ENCODE data around the gene EGFL6.

EGFL6 gene

GRCh38 chrX:13569479-13570260 lies at the start of gene EGFL6:
Gene EGFL6 (plus strand): TSS chrX:13569601. CDS start chrX:13569862, 261 bp downstream.
- DNase-seq: no peak

- no peak for DNase-seq
Measured at GRCh38 chrX:13520351-13520750, 49.0 kb upstream of the EGFL6 start.

DNA sequence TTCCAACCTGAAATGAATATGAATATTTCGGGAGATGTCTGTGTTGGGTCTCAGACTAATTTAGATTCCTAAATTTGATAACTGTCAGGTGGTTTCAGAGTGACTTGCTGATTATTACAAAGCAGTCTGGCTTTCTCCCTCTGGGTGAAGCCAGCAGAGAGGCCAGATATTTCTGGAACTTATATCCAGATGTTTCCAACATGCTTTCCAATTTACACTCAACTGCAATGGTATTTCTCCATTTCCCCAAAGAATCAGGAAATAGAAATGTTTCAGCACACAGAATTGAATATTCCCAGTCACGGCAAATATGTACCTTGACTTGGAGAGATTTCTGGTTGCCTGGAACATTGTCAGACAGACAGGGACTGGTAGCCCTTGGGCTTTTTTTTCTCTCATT lies 48.5 kb upstream of the EGFL6 start:
- DNase-seq: no peak

GRCh38 chrX:13522811-13523210 lies 46.6 kb upstream of the EGFL6 start:
- no peak for DNase-seq

DNA sequence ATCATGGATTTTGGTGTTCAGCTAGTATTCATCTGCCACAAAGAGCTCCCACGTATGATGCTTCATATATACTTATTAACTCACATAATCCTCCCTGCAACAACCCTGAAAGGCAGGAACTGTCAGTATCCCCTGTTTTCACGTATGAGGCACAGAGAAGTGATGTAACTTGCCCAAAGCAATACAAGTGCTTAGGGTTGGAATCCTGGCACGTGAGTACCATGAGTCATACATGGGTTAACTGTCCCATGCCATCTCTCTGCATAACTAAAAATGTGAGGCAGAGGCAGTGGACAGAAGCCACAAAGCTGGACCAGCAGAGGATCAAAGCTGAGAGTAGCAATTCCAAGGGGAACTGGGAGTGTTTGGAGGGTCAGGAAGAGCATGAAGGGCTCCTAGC lies 35.7 kb upstream of the EGFL6 start:
- no peak for DNase-seq

GRCh38 chrX:13535376-13536165 lies 33.8 kb upstream of the EGFL6 start:
- DNase-seq: no peak

DNA sequence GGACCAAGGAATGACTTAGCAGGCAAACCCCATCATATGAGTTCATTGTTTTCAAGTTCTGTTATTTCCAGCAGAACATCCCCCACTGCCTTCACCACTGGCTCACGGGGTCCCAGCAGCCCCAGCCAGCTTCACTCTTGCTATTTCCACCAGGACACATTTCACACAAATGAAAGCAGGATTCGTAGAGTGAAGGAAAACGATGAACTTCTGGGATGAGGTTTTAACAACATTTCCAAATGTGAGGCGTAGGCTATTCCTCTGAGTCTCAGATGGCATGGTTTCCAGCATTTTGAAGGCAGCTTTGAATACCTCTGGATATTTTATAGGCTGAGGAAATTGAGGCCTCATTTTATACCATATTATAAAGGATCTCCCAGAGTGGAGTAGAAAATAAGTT lies 32.9 kb upstream of the EGFL6 start:
- no peak for DNase-seq

GRCh38 chrX:13538414-13538813 lies 31.0 kb upstream of the EGFL6 start:
- DNase-seq: no peak

- DNase-seq: no peak
Measured at GRCh38 chrX:13540602-13541001, 28.8 kb upstream of the EGFL6 start.

DNA sequence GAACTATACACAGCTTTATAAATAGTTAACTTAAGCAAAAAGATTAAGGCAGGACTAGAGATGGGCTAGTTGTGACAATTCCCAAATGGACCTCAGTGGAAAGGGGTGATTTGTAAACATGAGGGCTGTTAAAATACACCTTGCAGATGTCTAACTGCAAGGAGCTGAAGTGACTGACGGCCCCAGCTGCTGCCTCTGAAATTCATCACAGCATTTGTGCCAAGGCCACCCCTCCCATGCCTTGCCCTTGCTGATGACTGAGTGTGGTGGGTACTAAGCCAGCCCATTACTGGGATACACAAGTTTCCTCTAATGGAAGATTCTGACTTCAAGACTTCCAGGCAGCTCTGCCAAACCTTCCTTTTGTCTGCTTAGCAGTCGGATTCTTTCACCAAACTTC lies 23.7 kb upstream of the EGFL6 start:
- no peak for DNase-seq

- DNase-seq: no peak
Measured at GRCh38 chrX:13547671-13548070, 21.7 kb upstream of the EGFL6 start.

DNA sequence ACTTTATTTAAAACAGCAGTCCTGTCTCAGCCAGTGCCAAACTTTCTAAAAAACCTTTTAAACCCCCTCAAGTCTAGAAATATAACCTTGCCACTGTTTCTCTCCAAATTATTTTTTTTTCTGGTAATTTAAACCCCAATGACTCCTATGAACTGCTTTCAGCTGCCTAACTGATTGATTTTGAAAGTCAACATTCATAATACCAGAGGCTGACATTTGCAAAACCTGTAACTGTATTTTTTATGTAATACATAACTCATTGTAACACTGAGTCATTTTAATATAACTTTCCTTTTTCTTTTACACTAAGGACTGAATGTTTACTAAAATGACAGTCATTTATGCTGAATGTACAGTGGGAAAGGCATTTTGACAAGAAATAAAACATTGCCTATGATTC lies 19.1 kb upstream of the EGFL6 start:
- DNase-seq: no peak

- no peak for DNase-seq
Measured at GRCh38 chrX:13551610-13552009, 17.8 kb upstream of the EGFL6 start.

- no peak for DNase-seq
Measured at GRCh38 chrX:13552892-13553291, 16.5 kb upstream of the EGFL6 start.

- DNase-seq: no peak
Measured at GRCh38 chrX:13565511-13565910, 3.9 kb upstream of the EGFL6 start.

GRCh38 chrX:13570261-13570605 lies 832 bp downstream of the EGFL6 start:
- no peak for DNase-seq

- no peak for DNase-seq
Measured at GRCh38 chrX:13571136-13571535, 1.7 kb downstream of the EGFL6 start.

DNA sequence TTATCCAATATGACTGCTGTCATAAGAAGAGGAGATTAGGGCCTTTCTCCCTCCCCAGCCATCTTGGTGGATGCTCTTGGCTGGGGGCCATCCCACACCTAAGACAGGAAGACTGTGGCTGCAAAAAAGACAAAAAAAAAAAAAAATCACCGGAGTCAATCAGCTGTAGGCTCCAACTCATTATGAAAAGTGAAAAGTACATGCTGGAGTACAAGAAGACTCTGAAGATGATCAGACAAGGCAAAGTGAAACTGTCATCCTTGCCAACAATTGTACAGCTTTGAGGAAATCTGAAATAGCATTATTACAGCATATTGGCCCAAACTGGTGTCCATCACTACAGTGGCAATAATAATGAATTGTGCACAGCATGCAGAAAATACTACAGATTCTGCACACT lies 5.2 kb downstream of the EGFL6 start:
- DNase-seq: no peak

GRCh38 chrX:13579661-13580060 lies 10.3 kb downstream of the EGFL6 start:
- no peak for DNase-seq

DNA sequence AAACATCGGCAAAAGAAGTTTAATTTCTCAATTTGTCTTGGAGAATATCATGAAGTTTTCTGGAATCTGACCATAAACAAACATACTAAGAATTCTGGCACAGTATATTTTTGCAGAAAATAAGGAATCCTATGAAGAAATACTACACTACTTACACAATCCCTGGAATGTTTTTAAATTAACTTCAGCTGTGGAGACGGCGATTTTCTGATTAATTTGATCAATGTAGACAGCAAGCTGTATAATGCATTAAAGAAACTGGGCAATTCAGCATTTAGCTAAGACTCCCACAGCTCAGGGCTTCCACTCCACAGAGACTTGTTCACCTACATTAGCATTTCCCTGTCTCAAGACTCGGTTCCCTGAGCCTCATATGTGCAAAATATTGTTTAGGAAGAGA lies 12.2 kb downstream of the EGFL6 start:
- DNase-seq: no peak

DNA sequence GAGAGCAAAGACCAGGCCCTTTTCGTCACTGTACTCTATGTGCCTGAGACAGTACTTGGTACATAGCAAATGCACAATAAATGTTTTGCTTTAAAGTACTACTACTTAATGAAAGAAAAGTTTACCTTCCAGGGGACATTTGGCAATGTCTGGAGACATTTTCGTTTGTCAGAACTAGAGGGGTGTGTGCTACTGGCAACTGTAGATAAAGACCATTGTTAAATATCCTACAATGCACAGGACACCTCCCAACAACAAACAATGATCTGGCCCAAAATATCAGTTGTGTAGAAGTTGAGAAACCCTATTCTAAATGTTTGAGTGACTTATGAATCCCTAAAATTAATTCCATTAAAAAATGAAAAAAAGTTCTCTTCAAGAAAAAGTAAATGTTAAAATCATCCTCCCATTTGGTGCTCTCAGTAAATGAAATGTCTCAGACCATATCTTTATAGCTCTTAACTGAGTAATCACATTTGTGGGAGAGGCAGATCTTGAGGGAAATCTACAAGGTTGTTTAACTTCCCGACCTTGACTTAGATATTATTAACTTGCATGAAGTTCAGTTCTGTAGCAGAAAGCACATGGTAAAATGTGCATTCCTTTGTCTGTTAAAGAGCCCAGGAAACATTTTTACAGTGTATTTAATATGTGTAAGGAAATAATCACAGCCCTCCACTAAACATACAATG lies 18.5 kb downstream of the EGFL6 start:
- no peak for DNase-seq

DNA sequence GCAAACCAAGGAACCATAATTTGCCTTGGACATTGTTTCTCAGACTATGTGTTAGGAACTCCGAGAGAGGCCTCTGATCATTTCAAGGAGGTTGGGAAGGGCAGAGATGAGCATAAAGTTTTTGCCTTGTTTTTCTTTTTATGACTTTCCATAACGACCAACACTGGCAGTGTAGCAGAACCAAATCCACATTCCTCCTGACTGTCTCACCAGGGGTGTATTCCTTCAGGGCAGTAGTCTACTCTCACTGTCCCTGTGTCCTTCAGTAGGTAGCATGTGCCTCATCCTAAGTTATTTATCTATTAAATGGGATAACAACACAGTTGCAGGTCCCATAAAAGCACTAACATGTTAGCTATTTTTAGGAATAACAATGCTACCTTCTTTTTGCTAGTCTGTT lies 20.8 kb downstream of the EGFL6 start:
- DNase-seq: no peak

DNA sequence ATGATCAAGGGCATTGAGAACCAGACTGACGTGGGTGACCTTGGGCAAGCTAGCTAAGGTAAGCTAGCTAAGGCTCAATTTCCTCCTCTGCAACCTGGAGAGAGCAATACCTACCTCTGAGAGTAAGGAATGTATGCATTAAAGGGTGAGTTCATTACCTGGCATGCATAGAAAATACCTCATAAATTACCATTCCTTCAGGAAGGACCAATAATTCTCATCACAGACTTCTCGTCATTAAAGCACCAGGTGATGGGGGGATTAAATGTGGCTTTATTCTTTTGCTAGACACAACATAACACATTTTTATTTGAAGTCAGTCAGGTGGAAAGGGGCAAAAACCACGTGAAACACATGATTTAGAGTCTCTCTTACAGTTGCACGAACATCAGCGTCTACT lies 21.5 kb downstream of the EGFL6 start:
- DNase-seq: no peak

GRCh38 chrX:13597874-13598273 lies 28.5 kb downstream of the EGFL6 start:
- no peak for DNase-seq
